ENCODE measurements around the gene RHBDL2. TPM values are rescaled to one million over a fixed set of nuclear protein-coding genes. Genes with fewer than 3 reads are reported as not detected.

RHBDL2 gene
- total and polyA plus RNA-seq, 8 donors = 4.3 to 24.9 (median 9.2) TPM; not detected in 2

DNA sequence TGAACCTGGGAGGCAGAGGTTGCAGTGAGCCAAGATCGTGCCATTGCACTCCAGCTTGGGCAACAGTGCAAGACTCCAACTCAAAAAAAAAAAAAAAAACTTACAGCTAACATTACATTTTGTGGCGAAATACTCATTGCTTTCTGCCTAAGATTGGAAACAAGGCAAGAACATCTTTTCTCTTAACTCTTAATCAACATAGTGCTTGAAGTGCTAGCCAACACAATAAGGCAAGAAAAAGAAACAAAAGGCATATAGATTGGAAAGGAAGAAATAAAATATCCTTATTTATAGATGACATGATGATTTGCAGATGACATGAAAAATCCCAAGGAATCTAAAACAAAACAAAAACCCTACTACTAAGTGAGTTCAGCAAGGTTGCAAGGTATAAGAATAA lies 35.6 kb downstream of the RHBDL2 start:
- Histone ChIP-seq H3K36me3 (peaks cover 0 to 7% (median 0%) of the 10 kb centered on the region in 4 donors), H3K4me1 (no peaks in the 10 kb centered on the region), H3K9me3 (peaks cover 0 to 16% (median 12%) of the 10 kb centered on the region in 4 donors), H3K27ac (no peak overlapping the region), H3K27me3 (no peaks in the 10 kb centered on the region), H3K4me3 (no peak overlapping the region)
- WGBS, 5 donors = 77 to 100% (median 96%) methylated on average over 2 of the region's 2 CpGs
- intact Hi-C loops (cut with DNase I; ENCODE audit: low total_unique reads) = no loop called here
- TF ChIP-seq, protein P1, sequence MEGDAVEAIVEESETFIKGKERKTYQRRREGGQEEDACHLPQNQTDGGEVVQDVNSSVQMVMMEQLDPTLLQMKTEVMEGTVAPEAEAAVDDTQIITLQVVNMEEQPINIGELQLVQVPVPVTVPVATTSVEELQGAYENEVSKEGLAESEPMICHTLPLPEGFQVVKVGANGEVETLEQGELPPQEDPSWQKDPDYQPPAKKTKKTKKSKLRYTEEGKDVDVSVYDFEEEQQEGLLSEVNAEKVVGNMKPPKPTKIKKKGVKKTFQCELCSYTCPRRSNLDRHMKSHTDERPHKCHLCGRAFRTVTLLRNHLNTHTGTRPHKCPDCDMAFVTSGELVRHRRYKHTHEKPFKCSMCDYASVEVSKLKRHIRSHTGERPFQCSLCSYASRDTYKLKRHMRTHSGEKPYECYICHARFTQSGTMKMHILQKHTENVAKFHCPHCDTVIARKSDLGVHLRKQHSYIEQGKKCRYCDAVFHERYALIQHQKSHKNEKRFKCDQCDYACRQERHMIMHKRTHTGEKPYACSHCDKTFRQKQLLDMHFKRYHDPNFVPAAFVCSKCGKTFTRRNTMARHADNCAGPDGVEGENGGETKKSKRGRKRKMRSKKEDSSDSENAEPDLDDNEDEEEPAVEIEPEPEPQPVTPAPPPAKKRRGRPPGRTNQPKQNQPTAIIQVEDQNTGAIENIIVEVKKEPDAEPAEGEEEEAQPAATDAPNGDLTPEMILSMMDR (IDR thresholded peaks at IDR 0.05) = no peak
- TF ChIP-seq POLR2A (IDR thresholded peaks at IDR 0.05) = no peak
- TF ChIP-seq EP300 (IDR thresholded peaks at IDR 0.05) = no peak
- TF ChIP-seq POLR2AphosphoS5 (IDR thresholded peaks at IDR 0.05) = no peak
- DNase-seq = no peak

DNA sequence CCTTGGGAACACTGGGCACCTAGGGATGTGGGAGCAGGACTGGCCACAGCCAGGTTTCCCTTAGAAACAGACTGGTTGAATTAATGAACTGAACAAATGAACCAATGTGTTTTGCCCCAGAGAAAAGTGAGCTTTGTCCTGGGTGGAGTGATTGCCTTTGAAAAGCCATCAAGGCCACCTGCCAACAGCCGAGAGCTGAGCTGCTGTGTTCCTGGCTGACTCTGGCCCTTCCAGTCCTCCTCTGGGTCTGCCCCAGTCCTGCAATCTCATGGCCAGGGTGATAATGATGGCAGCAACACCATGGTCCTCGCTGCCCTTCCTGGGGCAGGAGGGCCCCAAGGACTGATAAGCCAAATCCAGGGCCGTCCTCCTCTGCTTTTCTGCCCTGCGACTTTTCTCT lies 42.1 kb downstream of the RHBDL2 start:
- DNase-seq = no peak
- no peaks in the 10 kb centered on the region for H3K27me3 ChIP-seq
- no peak for TF ChIP-seq POLR2A (IDR thresholded peaks at IDR 0.05)
- TF ChIP-seq, protein P1 (IDR thresholded peaks at IDR 0.05) = no peak
- no peak for TF ChIP-seq POLR2AphosphoS5 (IDR thresholded peaks at IDR 0.05)
- TF ChIP-seq EP300 (IDR thresholded peaks at IDR 0.05) = no peak
- intact Hi-C loops (cut with DNase I; ENCODE audit: low total_unique reads) = no loop called here
- WGBS, 5 donors = 63 to 72% (median 67%) methylated on average over 2 to 4 of the region's 4 CpGs
- H3K4me3 ChIP-seq = no peak overlapping the region
- no peak overlapping the region for H3K27ac ChIP-seq
- H3K9me3 ChIP-seq = no peaks in the 10 kb centered on the region
- H3K36me3 ChIP-seq = no peaks in the 10 kb centered on the region
- no peaks in the 10 kb centered on the region for H3K4me1 ChIP-seq

DNA sequence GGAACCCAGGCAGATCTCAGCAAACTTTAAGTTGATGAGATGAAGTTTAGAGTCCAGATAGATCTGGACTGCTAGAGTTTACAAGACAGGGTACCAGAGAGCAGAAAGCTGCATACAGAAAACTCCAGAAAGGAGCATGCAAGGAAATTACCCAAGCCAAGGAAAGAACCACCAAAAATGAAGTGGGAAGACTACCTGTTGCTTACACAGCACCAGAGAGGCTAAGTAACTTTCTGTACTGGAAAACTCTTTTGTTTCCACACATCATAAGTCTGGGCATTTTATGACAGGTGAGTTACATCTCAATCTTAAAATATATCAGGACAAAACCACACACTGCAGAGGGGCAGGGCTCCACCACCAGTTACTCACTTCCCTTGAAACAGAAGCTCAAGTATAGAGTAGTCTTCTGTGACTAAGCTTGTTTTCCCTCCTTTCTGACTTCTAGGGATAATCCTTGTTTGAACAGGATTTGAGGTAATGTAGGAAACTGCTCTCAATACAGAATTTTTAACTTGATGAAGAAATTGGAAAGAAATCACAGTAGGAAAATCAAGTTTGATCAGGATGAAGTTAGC lies 42.9 kb downstream of the RHBDL2 start:
- TF ChIP-seq POLR2AphosphoS5 (IDR thresholded peaks at IDR 0.05) (no peak), EP300 (IDR thresholded peaks at IDR 0.05) (no peak), POLR2A (IDR thresholded peaks at IDR 0.05) (no peak)
- TF ChIP-seq, protein P1 (IDR thresholded peaks at IDR 0.05) = no peak
- no peaks in the 10 kb centered on the region for H3K27me3 ChIP-seq
- no peak for DNase-seq
- H3K4me1 ChIP-seq = no peaks in the 10 kb centered on the region
- no peak overlapping the region for H3K4me3 ChIP-seq
- H3K27ac ChIP-seq = no peak overlapping the region
- H3K9me3 ChIP-seq = no peaks in the 10 kb centered on the region
- intact Hi-C loops (cut with DNase I; ENCODE audit: low total_unique reads) = no loop called here
- H3K36me3 ChIP-seq = no peaks in the 10 kb centered on the region

DNA sequence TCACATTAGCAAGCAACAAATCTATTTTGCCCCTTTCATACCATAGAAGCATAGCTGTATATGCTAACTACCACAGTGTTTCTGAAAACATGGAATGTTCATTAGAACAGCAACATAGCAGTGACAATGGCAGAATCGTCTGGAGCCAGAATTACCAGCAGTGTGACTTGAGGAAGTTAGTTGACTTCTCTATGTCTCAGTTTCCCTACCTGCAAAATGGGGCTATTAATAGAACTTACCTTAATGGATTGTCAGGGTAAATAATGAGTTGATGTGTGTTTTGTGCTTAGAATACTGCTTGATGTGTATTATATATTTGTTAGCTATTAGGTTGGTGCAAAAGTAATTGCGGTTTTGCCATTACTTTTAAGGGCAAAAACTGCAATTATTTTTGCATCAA lies 45.5 kb downstream of the RHBDL2 start:
- WGBS, 5 donors = 92 to 97% (median 95%) methylated on average over 2 of the region's 2 CpGs
- Histone ChIP-seq H3K4me3 (no peak overlapping the region), H3K27me3 (no peaks in the 10 kb centered on the region), H3K9me3 (no peaks in the 10 kb centered on the region), H3K4me1 (no peaks in the 10 kb centered on the region), H3K27ac (no peak overlapping the region), H3K36me3 (peaks cover 0 to 8% (median 4%) of the 10 kb centered on the region in 4 donors)
- intact Hi-C loops (cut with DNase I; ENCODE audit: low total_unique reads) = no loop called here
- no peak for DNase-seq
- TF ChIP-seq EP300 (IDR thresholded peaks at IDR 0.05) (no peak), POLR2AphosphoS5 (IDR thresholded peaks at IDR 0.05) (no peak), POLR2A (IDR thresholded peaks at IDR 0.05) (no peak)
- TF ChIP-seq, protein P1 (IDR thresholded peaks at IDR 0.05) = no peak
